GM18511 (cell line): ENCODE data around the gene HGF.
"Not testable (repeated sequence)": the region's sequence is repeated elsewhere in the genome, so short reads cannot be mapped to it uniquely, and the experiment has no call there.

Experiments
- ATAC-seq: cut with Tn5 transposase; IDR thresholded peaks from one replicate; pipeline ENCODE4 v1.9.1; 2021; ENCODE audit warnings: mild to moderate bottlenecking, moderate library complexity; ENCODE audit not compliant: unreplicated experiment

HGF gene

GRCh38 chr7:81725003-81725811 is 44.6 kb downstream of the HGF start:
- no peak for ATAC-seq

GRCh38 chr7:81722250-81722649 is 47.6 kb downstream of the HGF start:
- ATAC-seq: not testable (repeated sequence)

DNA sequence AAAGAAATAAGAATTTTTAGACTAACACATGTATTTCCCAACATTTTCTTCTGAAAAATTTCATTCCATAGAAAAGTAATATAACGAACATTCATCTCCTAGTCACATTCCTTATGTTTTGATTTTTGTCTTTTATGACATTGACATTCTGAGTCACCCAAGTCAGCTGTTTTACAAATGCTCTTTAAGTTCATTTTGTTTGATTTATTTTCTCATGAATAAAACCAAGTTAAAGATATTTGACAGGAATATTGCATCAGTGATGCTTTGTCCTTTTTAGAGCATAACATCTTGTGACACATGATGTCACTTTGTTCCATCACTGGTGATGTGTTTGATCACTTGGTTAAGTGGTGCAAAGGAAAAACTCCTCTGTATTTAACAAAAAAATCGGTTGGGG is 48.4 kb downstream of the HGF start:
- no peak for ATAC-seq

GRCh38 chr7:81719865-81720264 is 50.0 kb downstream of the HGF start:
- no peak for ATAC-seq

DNA sequence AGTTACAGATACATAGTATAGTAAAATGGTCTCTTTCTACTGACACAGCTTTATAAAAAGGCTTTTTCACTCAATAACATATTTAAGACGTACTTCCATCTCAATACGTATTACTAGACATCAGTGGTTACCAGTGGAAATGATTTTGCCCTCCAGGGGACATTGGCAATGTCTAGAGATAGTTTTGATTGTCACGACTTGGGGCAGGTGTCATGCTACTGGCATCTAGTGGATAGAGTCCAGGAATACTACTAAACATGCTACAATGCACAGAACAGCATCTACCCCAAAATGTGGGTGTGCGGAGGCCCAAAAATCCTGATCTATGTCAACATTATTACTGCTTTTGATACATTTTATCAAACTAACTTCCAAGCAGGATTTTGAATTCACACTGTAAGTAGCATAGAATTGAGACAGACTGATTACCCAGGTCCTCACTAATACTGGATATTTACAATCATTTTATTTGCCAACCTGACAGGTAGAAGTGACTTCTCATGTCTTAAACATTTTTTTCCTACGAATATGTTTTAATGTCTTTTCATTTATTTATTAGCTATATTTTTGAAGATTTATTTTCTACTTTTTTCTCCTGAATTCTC is 53.8 kb downstream of the HGF start:
- no peak for ATAC-seq

- no peak for ATAC-seq
These were observed 55.5 kb downstream of the HGF start for GRCh38 chr7:81714306-81714705.

DNA sequence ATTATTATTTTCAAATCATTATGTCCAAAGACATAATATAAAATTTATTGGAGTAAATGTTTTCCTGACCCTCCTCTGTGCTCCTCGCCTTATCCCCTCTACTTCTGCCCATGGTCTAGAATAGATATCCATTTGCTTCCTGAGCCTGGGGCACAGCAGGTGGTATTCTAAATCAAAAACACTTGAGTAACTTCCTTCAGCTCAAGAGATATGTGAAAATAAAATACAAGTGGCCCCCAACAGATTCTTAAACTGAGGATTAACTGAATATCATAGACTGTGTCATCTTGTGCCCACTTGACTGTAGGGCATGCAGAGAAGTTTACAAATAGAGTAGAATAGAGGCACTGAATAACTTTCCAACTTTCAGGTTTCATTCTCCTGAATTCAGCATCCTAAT is 59.1 kb downstream of the HGF start:
- ATAC-seq: no peak

GRCh38 chr7:81709836-81710235 is 60.0 kb downstream of the HGF start:
- ATAC-seq: no peak

GRCh38 chr7:81707966-81708365 is 61.9 kb downstream of the HGF start:
- ATAC-seq: no peak

- no peak for ATAC-seq
These were observed 62.7 kb downstream of the HGF start for GRCh38 chr7:81707196-81707595.

DNA sequence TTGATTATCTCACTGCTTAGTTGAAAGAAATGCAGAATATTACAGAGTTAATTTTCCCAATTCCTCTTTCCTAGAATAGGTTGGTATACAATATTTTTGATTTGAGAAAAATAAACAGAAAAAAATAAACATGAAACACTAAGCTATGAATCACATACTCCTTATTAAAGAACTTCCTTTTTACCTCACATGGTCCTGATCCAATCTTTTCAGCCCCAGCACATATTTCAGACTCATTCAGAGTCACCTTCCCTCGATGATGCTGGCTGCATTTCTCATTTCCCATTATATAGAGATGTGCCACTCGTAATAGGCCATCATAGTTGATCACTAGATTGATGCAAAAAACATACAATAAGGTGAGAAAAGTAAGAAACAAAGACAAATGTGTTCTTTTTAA is 64.6 kb downstream of the HGF start:
- no peak for ATAC-seq

- ATAC-seq: no peak
These were observed 65.3 kb downstream of the HGF start for GRCh38 chr7:81704595-81704994.

- ATAC-seq: no peak
These were observed 70.9 kb downstream of the HGF start for GRCh38 chr7:81698965-81699364.

- ATAC-seq: no peak
These were observed 75.1 kb downstream of the HGF start for GRCh38 chr7:81694711-81695110.

GRCh38 chr7:81693894-81694293 is 76.0 kb downstream of the HGF start:
- ATAC-seq: no peak

DNA sequence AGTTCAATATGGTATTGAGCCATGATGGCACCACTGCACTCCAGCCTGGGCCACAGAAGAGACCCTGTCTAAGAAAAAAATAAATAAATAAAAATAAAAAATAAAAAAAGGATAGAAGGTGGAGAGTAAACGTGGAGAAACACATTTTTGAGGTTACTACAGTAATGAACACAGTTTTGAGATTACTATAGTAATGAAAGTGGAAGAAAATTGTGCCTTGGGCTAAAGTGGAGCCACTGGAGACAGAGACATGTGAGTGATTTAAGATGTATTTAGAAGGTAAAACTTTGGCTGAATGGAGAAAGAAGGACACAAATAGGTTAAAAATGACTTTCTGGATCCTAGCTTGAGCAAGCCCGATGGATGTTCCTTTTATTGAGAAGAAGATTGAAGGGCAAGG is 76.8 kb downstream of the HGF start:
- no peak for ATAC-seq

DNA sequence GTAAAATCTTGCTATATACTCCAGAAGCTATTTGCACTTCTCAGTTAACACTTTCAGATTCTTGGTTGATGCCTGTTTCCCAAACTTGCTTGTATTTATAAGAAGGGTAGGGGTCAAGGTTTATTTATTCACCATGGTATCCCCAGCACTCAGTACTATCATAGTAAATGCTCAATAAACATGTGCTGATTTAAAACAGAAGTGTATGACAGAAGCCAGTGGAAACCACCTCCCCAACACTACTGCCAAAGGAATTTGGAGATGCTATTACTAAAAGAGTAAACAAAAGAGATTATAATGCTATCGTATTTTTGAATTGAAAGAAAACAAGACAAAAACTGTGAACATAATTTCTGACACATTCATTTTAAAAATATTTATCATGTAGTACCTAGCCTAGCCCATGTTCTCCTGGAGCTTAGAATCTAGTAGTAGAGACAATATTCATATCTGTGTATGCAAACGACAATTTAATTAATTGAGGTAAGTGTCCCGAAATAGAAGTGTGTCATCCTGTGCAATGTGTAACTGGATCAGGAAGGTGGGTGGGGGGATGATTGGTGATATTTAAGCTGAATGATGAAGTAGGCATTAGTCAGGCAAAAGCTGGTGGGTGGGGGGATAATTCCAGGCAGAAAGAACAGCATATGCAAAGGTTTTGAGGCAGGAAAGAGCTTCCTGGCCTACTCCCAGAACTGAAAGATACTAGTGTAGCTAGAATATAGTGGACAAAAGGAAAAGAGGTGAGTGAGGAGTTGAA is 77.5 kb downstream of the HGF start:
- ATAC-seq: no peak

DNA sequence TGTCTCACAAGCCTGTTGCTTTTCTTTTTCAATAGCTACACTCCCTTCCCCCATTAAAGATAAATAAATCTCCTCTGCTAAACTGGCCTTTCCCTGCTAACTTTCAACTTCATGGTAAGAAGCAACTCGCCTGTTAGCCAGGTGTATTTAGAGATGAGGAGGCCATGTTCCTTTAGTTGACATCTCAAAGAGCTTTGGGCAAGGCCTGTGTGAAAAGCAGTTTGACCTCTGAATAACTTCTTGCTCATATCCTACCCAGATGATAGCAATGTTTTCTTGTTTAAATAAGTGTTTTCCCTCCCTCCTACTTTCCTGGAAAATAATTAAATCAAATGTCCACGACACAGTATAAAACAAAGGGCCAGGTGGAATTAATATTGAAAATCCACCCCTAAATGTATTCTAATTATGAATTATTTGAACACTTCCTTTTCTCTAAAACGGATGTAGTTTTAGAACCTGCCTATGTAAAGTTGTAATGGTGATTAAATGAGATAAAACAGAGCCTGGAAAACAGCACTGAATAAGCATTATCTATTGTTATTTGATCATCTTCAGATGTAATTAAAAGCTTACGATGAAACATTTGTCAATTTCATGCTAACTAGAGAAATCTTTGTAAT is 78.5 kb downstream of the HGF start:
- no peak for ATAC-seq

DNA sequence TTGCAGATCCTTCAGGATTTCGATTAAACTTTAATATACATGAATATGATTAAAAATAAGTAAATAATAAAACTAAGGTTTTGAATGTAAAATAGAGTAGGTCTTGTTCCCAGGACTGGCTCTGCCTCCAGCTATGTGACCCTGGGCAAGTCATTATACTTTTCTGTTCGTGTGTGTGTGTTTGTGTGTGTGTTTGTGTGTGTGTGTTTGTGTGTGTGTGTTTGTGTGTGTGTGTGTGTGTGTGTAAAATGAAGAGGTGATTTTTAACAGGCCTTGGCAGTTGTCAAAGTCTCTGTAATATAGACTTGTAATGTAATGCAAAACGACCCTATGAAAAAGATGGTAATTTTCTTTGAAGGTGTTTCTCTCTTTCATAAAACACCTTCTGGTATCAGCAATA is 79.2 kb downstream of the HGF start:
- ATAC-seq: no peak

DNA sequence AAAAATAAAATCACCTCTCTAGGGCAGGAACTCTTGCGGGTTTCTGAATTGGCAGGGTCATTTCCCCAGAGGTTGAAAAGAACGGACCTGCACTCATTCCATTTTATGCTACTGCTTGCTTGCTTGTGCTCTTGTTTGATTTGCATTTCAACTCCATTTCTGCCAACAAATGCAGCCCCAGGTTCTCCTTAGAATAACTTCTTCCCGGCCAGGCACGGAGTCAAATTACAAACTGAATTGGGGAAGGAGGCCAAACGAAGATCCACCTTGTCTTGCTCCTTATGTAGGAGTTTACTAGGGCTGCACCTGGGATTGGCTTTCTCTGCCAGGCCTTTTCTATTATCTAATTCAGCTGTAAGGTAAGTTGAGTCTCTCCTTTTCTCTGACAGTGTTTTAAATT is 79.6 kb downstream of the HGF start:
- ATAC-seq: no peak

DNA sequence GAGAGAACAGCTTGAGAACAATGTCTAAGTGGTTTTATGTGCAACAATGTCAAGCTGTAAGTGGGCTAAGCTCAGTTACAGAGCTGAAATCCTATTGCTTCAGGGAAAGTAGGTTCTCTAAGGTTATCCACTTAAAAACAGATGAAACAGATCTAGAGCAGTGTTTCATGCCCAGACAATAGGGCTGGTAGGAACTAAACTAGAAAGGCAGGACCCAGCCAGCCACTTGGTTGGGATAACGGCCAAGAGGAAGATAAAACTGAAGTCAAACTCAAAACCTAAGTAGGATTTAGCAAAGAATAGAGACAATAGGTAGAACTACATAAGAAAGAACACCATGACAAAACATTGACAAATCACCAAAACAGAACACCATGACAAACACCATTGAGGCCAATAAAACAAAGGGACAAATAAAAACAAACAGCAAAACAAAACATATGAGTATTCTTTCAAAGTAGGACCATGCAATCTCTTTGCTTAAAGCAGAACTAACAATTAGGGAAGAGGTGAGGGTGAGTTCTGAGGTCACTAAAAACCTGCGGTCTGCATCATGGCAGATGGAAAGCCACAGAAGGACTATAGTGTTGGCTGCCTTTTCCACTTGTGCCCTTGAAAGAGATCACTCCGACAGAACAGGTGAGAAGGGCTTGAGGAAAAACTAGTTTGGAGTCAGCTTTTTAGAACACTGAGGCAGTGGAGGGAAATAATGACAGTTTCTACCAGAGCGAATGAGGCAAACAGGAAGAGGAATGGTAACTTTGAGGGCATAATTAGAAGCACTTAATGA is 81.0 kb downstream of the HGF start:
- no peak for ATAC-seq
